Astrocyte of the cerebellum (primary cell): ENCODE results near the gene ALDH1L1.
"Not testable (repeated sequence)": the region's sequence is repeated elsewhere in the genome, so short reads cannot be mapped to it uniquely, and the experiment has no call there.

Source experiments
- DNase-seq: peaks from one replicate; pipeline ENCODE4 v3.0.0-alpha.2; 2011; ENCODE audit warnings: low read depth
- H3K4me3 ChIP-seq: 2 replicates; pipeline ENCODE4 v1.5.1; 2011; ENCODE audit warnings: mild to moderate bottlenecking, low read depth, low read length, moderate library complexity
- in situ Hi-C: cut with HindIII; loops from 2 replicates; pipeline ENCODE4 v1.10.0; 2017; ENCODE audit warnings: low sequenced_read_pairs
- TF ChIP-seq, protein P1 (sequence below): IDR thresholded peaks from 2 replicates; pipeline ENCODE4 v1.5.1; 2012; ENCODE audit warnings: low read length, low read depth, moderate library complexity, mild to moderate bottlenecking; ENCODE audit errors: missing control alignments

Gene ALDH1L1

DNA sequence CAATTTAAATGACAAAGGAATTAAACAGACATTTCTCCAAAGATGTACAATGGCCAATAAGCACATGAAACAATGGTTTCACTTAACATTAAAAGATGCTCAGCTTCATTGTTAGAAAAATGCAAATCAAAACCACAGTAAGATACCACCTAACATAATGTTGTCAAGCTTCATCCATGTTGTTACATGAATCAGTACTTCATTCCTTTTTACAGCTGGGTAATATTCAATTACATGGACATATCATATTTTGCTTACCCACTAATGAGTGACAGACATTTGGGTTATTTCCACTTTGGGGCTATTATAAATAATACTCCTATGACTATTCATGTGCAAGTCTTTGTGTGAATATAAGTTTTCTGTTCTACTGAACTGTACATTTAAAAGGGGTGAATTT is 104.2 kb downstream of the ALDH1L1 start:
- TF ChIP-seq, protein P1, sequence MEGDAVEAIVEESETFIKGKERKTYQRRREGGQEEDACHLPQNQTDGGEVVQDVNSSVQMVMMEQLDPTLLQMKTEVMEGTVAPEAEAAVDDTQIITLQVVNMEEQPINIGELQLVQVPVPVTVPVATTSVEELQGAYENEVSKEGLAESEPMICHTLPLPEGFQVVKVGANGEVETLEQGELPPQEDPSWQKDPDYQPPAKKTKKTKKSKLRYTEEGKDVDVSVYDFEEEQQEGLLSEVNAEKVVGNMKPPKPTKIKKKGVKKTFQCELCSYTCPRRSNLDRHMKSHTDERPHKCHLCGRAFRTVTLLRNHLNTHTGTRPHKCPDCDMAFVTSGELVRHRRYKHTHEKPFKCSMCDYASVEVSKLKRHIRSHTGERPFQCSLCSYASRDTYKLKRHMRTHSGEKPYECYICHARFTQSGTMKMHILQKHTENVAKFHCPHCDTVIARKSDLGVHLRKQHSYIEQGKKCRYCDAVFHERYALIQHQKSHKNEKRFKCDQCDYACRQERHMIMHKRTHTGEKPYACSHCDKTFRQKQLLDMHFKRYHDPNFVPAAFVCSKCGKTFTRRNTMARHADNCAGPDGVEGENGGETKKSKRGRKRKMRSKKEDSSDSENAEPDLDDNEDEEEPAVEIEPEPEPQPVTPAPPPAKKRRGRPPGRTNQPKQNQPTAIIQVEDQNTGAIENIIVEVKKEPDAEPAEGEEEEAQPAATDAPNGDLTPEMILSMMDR, result no peak
- no peak overlapping the region for H3K4me3 ChIP-seq
- in situ Hi-C loops, result no loop called here
- no peak for DNase-seq

DNA sequence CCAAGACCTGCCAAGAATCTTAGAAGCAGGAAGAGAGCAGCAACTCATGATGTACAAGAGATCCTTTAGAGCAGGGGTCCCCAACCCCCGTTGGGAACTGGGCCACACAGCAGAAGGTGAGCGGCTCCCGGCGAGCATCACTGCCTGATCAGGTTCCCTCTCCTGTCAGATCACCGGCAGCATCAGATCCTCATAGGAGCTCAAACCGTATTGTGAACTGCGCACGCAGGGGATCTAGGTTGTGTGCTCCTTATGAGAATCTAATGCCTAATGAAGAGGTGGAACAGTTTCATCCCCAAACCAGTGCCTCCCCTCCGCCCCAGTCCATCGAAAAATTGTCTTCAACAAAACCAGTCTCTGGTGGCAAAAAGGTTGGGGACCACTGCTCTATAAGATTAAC is 110.2 kb downstream of the ALDH1L1 start:
- in situ Hi-C loops, result no loop called here
- H3K4me3 ChIP-seq, result no peak overlapping the region
- TF ChIP-seq, protein P1, result no peak
- DNase-seq, result no peak

DNA sequence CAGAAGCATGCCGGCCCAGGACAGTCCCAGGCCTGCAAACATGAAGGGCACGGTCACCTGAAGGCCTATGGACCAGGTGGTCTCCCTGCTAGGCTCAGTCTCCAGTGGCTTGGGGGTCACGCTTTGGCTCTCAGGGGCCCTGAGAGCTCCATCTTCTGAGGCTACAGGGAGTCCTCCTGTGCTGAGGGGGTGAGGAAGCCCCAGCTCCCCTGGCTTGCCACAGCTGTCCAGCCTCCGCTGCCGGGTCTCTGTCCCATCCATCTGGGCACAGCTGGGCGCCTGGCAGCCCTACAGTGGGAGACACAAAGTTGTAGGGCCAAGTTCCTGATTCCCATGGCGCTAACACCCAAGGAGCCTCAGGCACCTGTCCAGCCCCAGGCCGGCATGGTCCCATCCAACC is 112.4 kb downstream of the ALDH1L1 start:
- in situ Hi-C loops, result no loop called here
- no peak for DNase-seq
- no peak overlapping the region for H3K4me3 ChIP-seq
- TF ChIP-seq, protein P1, result no peak

DNA sequence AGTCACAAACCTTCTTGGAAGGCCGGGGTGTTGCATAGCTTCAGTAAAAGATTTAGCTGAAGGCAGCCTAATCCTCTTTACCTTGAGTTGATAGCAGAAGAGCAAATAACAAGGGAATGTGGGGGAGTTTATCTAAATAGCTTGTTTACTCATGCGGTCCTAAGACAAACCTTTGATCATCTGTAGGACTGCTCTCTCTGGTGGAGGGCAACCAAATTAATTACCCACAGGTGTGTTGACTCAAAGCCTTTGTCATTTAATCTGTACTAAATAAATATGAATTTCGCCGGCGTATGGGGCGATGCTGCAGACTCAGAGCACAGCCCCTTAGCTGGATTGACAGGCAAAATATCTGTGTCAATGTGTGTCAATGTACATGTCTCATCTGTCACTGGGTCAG is 113.7 kb downstream of the ALDH1L1 start:
- in situ Hi-C loops, DNase-seq, H3K4me3 ChIP-seq: not testable (repeated sequence)

DNA sequence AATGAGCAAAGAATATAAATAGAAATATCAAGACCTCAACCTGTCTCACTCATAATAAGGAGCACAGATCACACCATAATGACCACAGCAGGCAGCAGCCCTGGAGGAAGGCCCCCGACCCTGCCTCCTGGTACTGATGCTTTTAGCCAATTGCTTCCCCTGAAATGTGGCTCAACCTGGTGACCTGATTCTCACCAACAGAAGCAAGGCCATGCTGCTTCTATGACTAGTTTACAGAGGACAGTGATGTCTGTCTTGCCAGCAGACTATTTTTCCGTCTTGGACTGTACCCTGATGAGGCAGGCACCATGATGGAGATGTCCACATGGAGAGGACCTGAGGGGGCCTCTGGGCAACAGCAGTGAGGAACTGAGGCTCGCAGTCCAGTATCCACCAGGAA is 114.5 kb downstream of the ALDH1L1 start:
- TF ChIP-seq, protein P1, result no peak
- H3K4me3 ChIP-seq, result no peak overlapping the region
- in situ Hi-C loops, result no loop called here
- DNase-seq, result no peak

DNA sequence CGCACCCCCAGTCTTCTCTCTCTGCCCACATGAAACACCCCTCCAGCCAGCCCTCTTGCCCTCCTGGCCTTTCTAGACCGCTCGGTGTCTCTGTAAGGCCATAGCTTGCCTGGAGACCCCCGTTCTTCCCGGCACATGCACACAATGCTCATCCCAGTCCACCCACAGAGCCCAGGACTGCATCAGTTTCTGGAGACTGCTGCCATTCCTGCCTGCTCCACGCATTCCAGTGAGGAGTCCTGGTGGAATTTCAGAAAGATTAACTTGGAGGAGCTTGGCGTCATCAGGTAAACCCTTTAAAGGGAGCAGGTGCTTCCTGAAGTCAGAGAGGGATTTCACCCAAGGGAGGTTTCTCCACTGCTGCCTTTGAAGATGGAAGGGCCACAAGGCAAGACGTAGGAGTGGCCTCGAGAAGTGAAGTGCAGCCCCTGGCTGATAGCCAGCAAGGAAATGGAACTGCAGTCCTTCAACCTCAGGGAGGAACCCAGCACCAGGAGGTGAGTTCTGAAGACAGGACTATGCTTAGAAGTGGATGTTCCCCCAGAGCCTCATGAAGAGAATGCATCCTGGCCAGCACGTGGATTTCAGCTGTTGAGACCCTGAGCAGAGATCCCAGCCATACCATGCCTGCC is 115.6 kb downstream of the ALDH1L1 start:
- TF ChIP-seq, protein P1, result no peak
- no peak for DNase-seq
- in situ Hi-C loops, result no loop called here
- H3K4me3 ChIP-seq, result no peak overlapping the region

DNA sequence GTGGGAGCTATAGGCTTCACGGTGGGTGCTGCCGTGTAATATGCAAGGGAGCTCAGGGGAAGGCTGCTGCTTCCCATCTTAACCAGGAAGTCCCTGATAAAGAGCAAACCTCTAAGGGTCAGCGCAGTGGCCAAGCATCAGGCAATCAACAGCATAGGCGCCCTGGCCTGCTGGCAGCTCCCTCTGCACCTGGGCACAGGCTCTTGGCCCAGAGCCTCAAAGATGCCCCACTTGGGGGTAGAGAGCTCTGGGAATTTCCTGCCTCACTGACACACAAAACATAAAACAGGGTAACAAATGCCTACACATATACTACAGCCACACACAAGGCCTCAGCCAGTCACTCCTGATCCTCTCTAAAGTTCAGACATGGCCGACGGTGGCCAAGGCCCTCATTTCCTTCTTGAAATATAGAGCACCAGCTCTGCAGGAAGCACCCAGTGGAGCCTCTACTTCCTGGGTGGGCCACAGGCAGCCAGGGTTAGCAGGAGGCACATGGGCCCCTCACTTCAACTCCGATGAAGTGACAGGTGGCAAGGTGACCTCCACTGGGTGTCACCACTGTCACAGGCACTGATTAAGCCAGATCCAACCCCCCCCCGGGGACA is 116.9 kb downstream of the ALDH1L1 start:
- no peak overlapping the region for H3K4me3 ChIP-seq
- TF ChIP-seq, protein P1, result no peak
- in situ Hi-C loops, result no loop called here
- no peak for DNase-seq
